Testis (tissue), 2 donors: ENCODE data around the gene CTPS1.

Source experiments
- POLR2A ChIP-seq: fragments of 450-650 bp; IDR thresholded peaks from one replicate; pipeline ENCODE4 v1.6.1; 2017; ENCODE audit warnings: antibody characterized with exemption, mild to moderate bottlenecking, moderate library complexity
- TF ChIP-seq, protein P1 (sequence below), 3 experiments: fragments of 450-650 bp in 2 of 3; fragments of 200-600 bp in 1 of 3; sonication (generic) in 1 of 3; IDR thresholded peaks; one replicate each; pipeline ENCODE4 v1.5.1; 2016 to 2019; ENCODE audit warnings: antibody characterized with exemption in 3 of 3, mild to moderate bottlenecking in 2 of 3, moderate library complexity in 1 of 3

DNA sequence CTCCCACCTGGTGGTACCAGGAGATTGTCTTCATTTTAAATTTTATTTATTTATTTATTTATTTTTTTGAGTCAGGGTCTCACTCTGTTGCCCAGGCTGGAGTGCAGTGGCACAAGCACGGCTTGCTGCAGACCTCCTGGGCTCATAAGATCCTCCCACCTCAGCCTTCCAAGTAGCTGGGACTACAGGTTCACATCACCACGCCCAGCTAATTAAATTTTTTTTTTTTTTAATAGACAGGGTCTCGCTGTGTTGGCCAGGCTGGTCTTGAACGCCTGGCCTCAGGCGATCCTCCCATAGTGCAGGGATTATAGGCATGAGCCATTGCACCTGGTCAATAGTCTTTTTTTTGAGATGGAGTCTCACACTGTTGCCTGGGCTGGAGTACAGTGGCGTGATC lies 33.5 kb downstream of the CTPS1 start:
- TF ChIP-seq, protein P1, sequence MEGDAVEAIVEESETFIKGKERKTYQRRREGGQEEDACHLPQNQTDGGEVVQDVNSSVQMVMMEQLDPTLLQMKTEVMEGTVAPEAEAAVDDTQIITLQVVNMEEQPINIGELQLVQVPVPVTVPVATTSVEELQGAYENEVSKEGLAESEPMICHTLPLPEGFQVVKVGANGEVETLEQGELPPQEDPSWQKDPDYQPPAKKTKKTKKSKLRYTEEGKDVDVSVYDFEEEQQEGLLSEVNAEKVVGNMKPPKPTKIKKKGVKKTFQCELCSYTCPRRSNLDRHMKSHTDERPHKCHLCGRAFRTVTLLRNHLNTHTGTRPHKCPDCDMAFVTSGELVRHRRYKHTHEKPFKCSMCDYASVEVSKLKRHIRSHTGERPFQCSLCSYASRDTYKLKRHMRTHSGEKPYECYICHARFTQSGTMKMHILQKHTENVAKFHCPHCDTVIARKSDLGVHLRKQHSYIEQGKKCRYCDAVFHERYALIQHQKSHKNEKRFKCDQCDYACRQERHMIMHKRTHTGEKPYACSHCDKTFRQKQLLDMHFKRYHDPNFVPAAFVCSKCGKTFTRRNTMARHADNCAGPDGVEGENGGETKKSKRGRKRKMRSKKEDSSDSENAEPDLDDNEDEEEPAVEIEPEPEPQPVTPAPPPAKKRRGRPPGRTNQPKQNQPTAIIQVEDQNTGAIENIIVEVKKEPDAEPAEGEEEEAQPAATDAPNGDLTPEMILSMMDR (IDR thresholded peaks at IDR 0.05) = no peak
- no peak for TF ChIP-seq POLR2A
